Measurements from ENCODE around the gene MED27.

GRCh38 chr9:132004323-132004722 lies 75.3 kb downstream of the MED27 start:
- no peak for TF ChIP-seq MAX (IDR thresholded peaks at IDR 0.05)
- TF ChIP-seq E2F2 (CRISPR knock-in tag; IDR thresholded peaks at IDR 0.05; ENCODE audit: borderline replicate concordance) = no peak
- TF ChIP-seq ZGPAT (CRISPR knock-in tag; IDR thresholded peaks at IDR 0.05) = no peak
- TF ChIP-seq ARHGAP35 (CRISPR knock-in tag; IDR thresholded peaks at IDR 0.05; ENCODE audit: borderline replicate concordance) = no peak
- no peak for TF ChIP-seq ZNF543 (CRISPR knock-in tag; IDR thresholded peaks at IDR 0.05)
- TF ChIP-seq ZBTB7A (CRISPR knock-in tag; IDR thresholded peaks at IDR 0.05) = no peak
- TF ChIP-seq HOXA3 (CRISPR knock-in tag; IDR thresholded peaks at IDR 0.05) = no peak
- no peak for TF ChIP-seq PCBP1 (IDR thresholded peaks at IDR 0.05; ENCODE audit: borderline replicate concordance, low read depth, low read length)
- TF ChIP-seq SMC3 (IDR thresholded peaks at IDR 0.05; ENCODE audit: low read length) = no peak
- TF ChIP-seq PBX3 (CRISPR knock-in tag; IDR thresholded peaks at IDR 0.05; ENCODE audit: borderline replicate concordance) = no peak
- no peak for TF ChIP-seq RFX5 (IDR thresholded peaks at IDR 0.05; ENCODE audit: low read depth, low read length)
- no peak for TF ChIP-seq NFYB (CRISPR knock-in tag; IDR thresholded peaks at IDR 0.05)
- TF ChIP-seq MEF2D (CRISPR knock-in tag; IDR thresholded peaks at IDR 0.05) = no peak
